Colonic mucosa (tissue), 4 donors: Measurements from ENCODE around the gene XG. TPM values are rescaled to one million over a fixed set of nuclear protein-coding genes. Genes with fewer than 3 reads are reported as not detected.

Experiments
- DNase-seq: peaks from one replicate; pipeline ENCODE4 v3.0.0-alpha.2; 2020
- H3K27ac ChIP-seq: fragments of 200-600 bp; one replicate; pipeline ENCODE4 v1.8.0; 2021
- H3K27me3 ChIP-seq: fragments of 200-600 bp; one replicate; pipeline ENCODE4 v1.8.0; 2021
- H3K36me3 ChIP-seq: fragments of 200-600 bp; one replicate; pipeline ENCODE4 v1.8.0; 2021
- H3K4me1 ChIP-seq: fragments of 200-600 bp; one replicate; pipeline ENCODE4 v1.8.0; 2021; ENCODE audit warnings: mild to moderate bottlenecking
- H3K4me3 ChIP-seq: fragments of 200-600 bp; one replicate; pipeline ENCODE4 v1.8.0; 2021
- H3K9ac ChIP-seq, 2 donors: one replicate each; pipeline ENCODE4 v1.7.0; 2013; ENCODE audit warnings: control low read depth in 2 of 2, low read depth in 2 of 2, low read length in 2 of 2
- H3K9me3 ChIP-seq: fragments of 200-600 bp; one replicate; pipeline ENCODE4 v1.8.0; 2021
- intact Hi-C: fragments of 100-400 bp; cut with DNase I; formaldehyde crosslinking; loops from one replicate; pipeline ENCODE4 v1.14.1; 2022
- total RNA-seq, 2 donors: library from RNA; stranded (reverse); fragmentation: NEBNext Ultra II Directional in 1 of 2; extraction: Animal tissue kit (Norgen Biotek cat#: 25700) in 1 of 2; gene quantifications; one replicate each; pipeline ENCODE4 v1.2.1, GENCODE V29; 2021
- TF ChIP-seq, protein P1 (sequence below): fragments of 200-600 bp; IDR thresholded peaks from one replicate; pipeline ENCODE4 v1.8.0; 2022; ENCODE audit warnings: antibody characterized with exemption, mild to moderate bottlenecking
- donor health status: healthy.
- donor health status: DM: no; HTN: no; CAD: no.
- donor health status: DM: no; HTN: no; CAD: no.

The XG gene
- total RNA-seq, 2 donors from 2014 or later, result 0.50 TPM; not detected in 1

DNA sequence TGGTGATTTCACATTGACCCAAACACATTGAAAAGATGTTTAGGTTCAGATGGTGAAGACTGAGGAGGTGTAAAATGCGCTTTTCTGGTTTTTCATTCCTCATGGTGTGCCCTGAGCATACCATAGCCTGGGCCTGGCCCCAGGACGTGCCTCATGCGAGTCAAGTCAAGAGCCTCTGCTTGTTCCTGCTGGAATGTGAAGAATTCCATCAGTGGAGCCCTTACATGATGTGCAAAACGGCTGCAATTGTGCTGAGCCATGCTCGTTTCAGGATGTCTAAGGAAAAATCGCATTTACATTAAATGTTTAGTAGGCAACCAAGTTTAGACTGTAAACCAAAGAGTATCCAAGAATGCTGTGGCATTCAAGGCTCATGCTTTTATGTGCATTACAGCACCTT is 111.8 kb downstream of the XG start:
- no peaks in the 10 kb centered on the region for H3K4me1 ChIP-seq
- H3K9me3 ChIP-seq, result no peaks in the 10 kb centered on the region
- DNase-seq, result no peak
- intact Hi-C loops, result no loop called here
- H3K9ac ChIP-seq, result no peak overlapping the region
- no peak overlapping the region for H3K27ac ChIP-seq
- H3K27me3 ChIP-seq, result no peaks in the 10 kb centered on the region
- no peak overlapping the region for H3K4me3 ChIP-seq
- TF ChIP-seq, protein P1, sequence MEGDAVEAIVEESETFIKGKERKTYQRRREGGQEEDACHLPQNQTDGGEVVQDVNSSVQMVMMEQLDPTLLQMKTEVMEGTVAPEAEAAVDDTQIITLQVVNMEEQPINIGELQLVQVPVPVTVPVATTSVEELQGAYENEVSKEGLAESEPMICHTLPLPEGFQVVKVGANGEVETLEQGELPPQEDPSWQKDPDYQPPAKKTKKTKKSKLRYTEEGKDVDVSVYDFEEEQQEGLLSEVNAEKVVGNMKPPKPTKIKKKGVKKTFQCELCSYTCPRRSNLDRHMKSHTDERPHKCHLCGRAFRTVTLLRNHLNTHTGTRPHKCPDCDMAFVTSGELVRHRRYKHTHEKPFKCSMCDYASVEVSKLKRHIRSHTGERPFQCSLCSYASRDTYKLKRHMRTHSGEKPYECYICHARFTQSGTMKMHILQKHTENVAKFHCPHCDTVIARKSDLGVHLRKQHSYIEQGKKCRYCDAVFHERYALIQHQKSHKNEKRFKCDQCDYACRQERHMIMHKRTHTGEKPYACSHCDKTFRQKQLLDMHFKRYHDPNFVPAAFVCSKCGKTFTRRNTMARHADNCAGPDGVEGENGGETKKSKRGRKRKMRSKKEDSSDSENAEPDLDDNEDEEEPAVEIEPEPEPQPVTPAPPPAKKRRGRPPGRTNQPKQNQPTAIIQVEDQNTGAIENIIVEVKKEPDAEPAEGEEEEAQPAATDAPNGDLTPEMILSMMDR, result no peak
- H3K36me3 ChIP-seq, result no peaks in the 10 kb centered on the region

Other genes starting within 250 kb of the XG start
- gene CD99, start 60.7 kb upstream of the XG start, total RNA-seq, result 100 to 1,000 TPM; 168 to 202 TPM
- 10 to 100 TPM; 12.8 to 22.0 TPM for gene GYG2, start 76.9 kb downstream of the XG start, total RNA-seq
- 10 to 100 TPM; 44.2 to 75.9 TPM for gene ARSD, start 177.3 kb downstream of the XG start, total RNA-seq